HFF-Myc (cell line): Measurements from ENCODE around the gene BPNT1.
A peak's percentile ranks its signal among the peaks of the same experiment; 100 is the strongest.
"Not testable (repeated sequence)": the region's sequence is repeated elsewhere in the genome, so short reads cannot be mapped to it uniquely, and the experiment has no call there.

ENCODE experiments used
- DNase-seq: peaks from one replicate; pipeline ENCODE4 v3.0.0-alpha.2; 2011; ENCODE audit warnings: low read depth; ENCODE audit errors: extremely low read depth
- H3K4me3 ChIP-seq: replicated peaks from 2 replicates; pipeline ENCODE4 v1.5.1; 2011; ENCODE audit warnings: low read depth, mild to moderate bottlenecking, control low read depth, low read length
- TF ChIP-seq, protein P1 (sequence below): IDR thresholded peaks from 2 replicates; pipeline ENCODE4 v1.5.1; 2012; ENCODE audit warnings: mild to moderate bottlenecking, low read depth, low read length, control low read depth; ENCODE audit errors: missing control alignments

The BPNT1 gene

DNA sequence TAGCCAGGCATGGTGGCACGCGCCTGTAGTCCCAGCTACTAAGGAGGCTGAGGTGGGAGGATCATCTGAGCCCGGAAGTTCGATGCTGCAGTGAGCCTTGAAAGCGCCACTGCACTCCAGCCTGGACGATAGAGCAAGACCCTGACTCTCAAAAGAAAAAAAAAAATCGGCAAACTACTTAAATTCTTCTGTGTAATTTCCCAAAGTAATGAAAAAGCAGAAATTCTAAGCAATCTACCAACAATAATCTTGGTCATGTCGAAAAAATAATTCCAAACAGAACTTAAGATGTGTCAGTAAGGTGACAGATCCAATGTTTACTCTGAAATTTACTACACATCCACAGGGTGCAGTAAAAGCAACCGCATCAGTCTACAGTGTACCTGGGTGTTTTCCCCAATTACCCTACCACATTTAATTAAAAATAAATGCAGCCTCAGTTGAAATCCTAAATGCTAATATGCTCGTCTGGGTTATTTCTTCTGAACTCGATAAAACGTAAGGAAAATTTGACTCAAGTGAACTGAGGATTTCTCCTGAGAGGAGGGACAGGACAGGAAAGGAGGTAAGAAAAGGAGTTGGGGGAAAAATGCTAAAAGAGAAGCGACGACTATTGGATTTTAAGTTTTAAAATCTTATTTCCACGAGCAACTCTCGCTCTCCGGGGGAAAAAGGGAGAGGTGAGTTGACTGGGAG is 44.1 kb downstream of the BPNT1 start:
- TF ChIP-seq, protein P1, sequence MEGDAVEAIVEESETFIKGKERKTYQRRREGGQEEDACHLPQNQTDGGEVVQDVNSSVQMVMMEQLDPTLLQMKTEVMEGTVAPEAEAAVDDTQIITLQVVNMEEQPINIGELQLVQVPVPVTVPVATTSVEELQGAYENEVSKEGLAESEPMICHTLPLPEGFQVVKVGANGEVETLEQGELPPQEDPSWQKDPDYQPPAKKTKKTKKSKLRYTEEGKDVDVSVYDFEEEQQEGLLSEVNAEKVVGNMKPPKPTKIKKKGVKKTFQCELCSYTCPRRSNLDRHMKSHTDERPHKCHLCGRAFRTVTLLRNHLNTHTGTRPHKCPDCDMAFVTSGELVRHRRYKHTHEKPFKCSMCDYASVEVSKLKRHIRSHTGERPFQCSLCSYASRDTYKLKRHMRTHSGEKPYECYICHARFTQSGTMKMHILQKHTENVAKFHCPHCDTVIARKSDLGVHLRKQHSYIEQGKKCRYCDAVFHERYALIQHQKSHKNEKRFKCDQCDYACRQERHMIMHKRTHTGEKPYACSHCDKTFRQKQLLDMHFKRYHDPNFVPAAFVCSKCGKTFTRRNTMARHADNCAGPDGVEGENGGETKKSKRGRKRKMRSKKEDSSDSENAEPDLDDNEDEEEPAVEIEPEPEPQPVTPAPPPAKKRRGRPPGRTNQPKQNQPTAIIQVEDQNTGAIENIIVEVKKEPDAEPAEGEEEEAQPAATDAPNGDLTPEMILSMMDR, result no peak
- DNase-seq, result no peak
- peak overlapping the region; percentile 81 for H3K4me3 ChIP-seq

GRCh38 chr1:220044678-220045355 is 44.8 kb downstream of the BPNT1 start:
- TF ChIP-seq, protein P1, result no peak
- DNase-seq, result no peak
- H3K4me3 ChIP-seq, result peak overlapping the region; percentile 81

DNA sequence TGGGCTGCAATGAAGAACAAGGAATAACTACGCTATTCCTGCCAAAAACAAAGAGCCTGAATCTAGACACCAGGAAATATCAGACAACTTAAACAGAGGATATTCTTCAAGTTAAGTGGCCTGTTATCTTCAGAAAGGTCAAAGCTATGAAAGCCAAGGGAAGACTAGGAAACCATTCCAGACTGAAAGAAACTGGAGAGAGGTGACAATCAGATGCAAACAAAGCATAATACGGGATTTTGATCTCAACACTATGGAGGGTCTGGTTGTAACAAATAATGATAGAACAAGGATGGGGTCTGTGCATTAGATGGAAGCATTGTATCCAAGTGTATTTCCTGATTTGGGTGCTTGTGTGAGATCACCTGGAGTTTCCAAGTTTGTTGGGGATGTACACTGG is 45.9 kb downstream of the BPNT1 start:
- no peak for DNase-seq
- no peak overlapping the region; the same call in 1 of the 2 replicates for H3K4me3 ChIP-seq
- TF ChIP-seq, protein P1, result no peak

DNA sequence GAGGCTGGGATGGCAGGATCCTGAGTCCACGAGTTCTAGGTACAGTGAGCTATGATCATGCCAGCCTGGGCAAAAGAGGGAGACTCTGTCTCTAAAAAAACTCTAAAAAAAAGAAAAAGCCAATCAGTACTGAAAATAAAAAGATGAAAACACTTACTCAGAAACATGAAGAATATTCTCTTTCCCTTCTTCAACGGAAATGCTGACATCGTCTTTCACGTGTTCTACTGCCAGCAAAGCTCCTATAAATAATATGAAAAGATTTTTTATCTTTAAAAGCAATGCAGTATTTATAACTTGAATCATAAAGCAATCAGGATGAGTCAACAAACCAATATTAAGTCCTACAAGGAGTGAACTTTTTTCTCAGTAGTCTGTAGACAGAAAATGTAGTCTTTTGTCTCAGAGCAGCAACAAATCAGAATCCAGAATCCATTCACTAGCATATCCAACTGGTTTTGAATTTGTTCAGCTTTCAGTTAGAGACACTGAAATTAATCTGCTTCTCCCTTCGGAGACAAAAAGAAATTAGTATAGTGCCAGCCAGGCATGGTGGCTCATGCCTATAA is 49.5 kb downstream of the BPNT1 start:
- DNase-seq, result no peak
- TF ChIP-seq, protein P1, result no peak
- no peak overlapping the region for H3K4me3 ChIP-seq

DNA sequence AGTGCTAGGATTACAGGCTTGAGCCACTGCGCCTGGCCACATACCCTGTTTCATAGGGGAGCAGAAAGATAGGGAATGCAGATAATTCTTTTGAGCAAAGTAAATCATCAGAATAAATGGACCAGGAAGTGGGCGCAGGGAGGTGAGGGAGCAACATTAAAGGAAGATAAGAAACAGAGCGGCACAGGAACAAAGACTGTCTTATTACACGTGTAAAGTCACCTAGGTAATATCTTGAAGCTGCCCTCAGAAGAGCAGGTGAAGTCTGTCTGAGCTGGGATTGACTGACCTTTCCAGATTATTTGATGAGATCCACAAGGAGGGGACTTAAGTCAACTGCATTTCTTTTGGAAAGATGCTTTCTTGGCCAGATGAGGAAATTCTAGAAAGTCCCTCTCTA is 50.9 kb downstream of the BPNT1 start:
- no peak overlapping the region for H3K4me3 ChIP-seq
- DNase-seq, result no peak
- TF ChIP-seq, protein P1, result no peak

DNA sequence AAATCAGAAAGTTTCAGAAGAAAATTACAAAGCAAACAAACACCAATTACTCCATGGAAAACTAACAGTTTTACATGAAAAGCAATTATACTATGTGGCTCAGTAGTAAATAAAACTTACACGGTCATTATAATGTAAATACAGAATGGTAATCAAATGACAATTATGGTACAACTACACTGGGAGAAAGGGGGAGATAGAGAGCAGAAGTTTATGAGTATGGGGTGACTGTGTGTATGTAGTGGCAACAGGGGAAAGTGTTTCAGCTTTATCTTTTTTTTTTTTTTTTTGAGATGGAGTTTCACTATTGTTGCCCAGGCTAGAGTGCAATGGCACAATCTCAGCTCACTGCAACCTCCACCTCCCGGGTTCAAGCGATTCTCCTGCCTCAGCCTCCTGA is 51.8 kb downstream of the BPNT1 start:
- not testable (repeated sequence) for DNase-seq, H3K4me3 ChIP-seq

DNA sequence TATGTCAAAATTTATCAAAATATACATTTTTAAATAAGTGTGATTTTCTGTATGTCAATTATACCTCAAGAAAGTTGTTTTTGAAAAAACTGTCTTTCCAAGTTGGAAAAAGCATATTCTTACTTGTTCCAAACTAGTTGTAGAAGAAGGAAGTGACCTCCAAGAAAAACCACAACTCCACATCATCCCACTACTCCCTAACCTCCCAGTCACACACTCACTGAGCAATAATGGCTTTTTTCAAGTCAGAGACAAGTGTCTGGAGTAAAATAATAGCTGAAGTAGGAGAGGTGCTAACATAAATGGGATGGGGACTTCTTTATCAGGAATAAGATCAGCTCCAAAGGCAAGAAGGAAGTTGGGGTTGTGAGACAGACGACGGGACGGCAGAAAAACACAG is 56.7 kb downstream of the BPNT1 start:
- H3K4me3 ChIP-seq, result no peak overlapping the region
- no peak for DNase-seq
- TF ChIP-seq, protein P1, result no peak
